Sigmoid colon (tissue), 4 donors: ENCODE data around the gene ANTXRL.

Source experiments
- EP300 ChIP-seq, 4 donors: sonication (generic); formaldehyde crosslinking; IDR thresholded peaks; one replicate each; pipeline ENCODE4 v1.6.1; 2017; ENCODE audit warnings: antibody characterized with exemption in 4 of 4
- POLR2A ChIP-seq, 2 donors: fragments of 450-650 bp; IDR thresholded peaks; one replicate each; pipeline ENCODE4 v1.6.1; 2016; ENCODE audit warnings: antibody characterized with exemption in 2 of 2, mild to moderate bottlenecking in 2 of 2, moderate library complexity in 2 of 2
- POLR2AphosphoS5 ChIP-seq, 4 donors: sonication (generic); formaldehyde crosslinking; IDR thresholded peaks; one replicate each; pipeline ENCODE4 v1.6.1; 2017; ENCODE audit warnings: antibody characterized with exemption in 4 of 4
- TF ChIP-seq, protein P1 (sequence below), 4 experiments: fragments of 450-650 bp in 3 of 4; fragments of 200-600 bp in 1 of 4; IDR thresholded peaks; one replicate each; pipeline ENCODE4 v1.5.1; 2016 to 2019; ENCODE audit warnings: antibody characterized with exemption in 4 of 4, mild to moderate bottlenecking in 3 of 4, moderate library complexity in 2 of 4

DNA sequence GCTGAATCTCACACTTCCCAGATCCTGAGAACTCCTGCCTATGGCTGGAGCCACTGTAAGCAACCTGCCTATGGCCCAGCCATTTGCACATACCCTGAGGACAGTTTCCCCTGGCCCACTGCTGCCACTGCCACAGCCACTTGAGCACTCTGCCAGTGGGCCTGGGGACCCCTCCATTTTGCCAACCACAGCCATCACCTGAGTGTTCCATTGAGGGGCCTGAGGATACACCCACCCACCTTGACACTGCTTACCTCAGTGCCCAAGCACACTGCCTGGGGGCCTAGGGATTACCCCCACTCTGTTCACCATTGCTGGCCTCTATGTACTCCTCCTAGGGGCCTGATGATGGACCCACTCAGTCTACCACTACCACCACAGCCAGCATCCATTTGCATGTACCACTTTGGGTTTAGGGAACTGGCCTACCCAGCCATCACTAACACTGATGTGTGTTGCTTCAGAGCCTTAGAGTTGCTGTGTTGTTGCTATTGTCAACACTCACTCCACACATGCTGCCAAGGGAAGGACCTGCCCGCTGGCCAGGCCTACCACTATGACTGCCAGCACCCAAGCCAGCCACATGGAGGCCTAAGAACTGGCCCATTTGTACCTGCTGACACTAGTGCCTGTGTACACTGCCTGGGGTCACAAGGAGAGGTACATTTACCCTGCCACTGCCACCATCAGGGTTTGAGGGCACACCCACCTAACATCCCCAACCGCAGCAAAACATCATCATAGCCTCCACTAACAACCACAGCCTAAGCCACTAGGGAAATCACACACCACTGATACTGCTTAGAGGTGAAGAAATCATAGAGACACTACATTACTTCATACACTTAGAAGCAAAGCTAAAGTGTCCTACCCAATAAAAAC, 45.9 kb upstream of the ANTXRL start:
- TF ChIP-seq, protein P1, sequence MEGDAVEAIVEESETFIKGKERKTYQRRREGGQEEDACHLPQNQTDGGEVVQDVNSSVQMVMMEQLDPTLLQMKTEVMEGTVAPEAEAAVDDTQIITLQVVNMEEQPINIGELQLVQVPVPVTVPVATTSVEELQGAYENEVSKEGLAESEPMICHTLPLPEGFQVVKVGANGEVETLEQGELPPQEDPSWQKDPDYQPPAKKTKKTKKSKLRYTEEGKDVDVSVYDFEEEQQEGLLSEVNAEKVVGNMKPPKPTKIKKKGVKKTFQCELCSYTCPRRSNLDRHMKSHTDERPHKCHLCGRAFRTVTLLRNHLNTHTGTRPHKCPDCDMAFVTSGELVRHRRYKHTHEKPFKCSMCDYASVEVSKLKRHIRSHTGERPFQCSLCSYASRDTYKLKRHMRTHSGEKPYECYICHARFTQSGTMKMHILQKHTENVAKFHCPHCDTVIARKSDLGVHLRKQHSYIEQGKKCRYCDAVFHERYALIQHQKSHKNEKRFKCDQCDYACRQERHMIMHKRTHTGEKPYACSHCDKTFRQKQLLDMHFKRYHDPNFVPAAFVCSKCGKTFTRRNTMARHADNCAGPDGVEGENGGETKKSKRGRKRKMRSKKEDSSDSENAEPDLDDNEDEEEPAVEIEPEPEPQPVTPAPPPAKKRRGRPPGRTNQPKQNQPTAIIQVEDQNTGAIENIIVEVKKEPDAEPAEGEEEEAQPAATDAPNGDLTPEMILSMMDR (IDR thresholded peaks at IDR 0.05) = no peak
- TF ChIP-seq POLR2AphosphoS5 (IDR thresholded peaks at IDR 0.05) (no peak), POLR2A (IDR thresholded peaks at IDR 0.05) (no peak), EP300 (IDR thresholded peaks at IDR 0.05) (no peak)
